K562 (cell line): ENCODE results near the gene RASAL3. TPM values are rescaled to one million over a fixed set of nuclear protein-coding genes. Genes with fewer than 3 reads are reported as not detected.

ENCODE experiments used
- ATAC-seq: fragments of 200-7000 bp; cut with Tn5 transposase; 3 replicates; pipeline ENCODE4 v1.9.1; 2020; ENCODE audit warnings: moderate library complexity
- BruUV-seq: library from RNA; stranded (reverse); fragments of 400-500 nt; replicated peaks from 2 replicates; lab custom pipeline; 2021; lab: Mats Ljungman, UMichigan
- CTCF ChIA-PET: fragments of 300-600 bp; formaldehyde crosslinking; extraction: SDS; loops from one replicate; lab custom pipeline; 2021; ENCODE audit warnings: low intra/inter-chr PET ratio; lab: Yijun Ruan, JAX
- POLR2A ChIA-PET: fragments of 300-600, 350-650 bp; sonication (Branson Sonifier 250); formaldehyde crosslinking; extraction: SDS; loops from one replicate; lab custom pipeline; 2021; ENCODE audit warnings: antibody characterized with exemption, inconsistent platforms; lab: Yijun Ruan, JAX
- DNase-seq, 4 experiments: peaks; one replicate each; pipeline versions ENCODE4 v3.0.0 to v3.0.0-alpha.2; 2011 to 2018; ENCODE audit warnings: low spot score in 3 of 4, mixed read lengths in 3 of 4; ENCODE audit errors: extremely low read depth in 1 of 4
- FAIRE-seq: peaks from 2 replicates; lab custom pipeline; 2011; peaks lifted over from hg19 to GRCh38; lab: Jason Lieb, UNC
- H2AFZ ChIP-seq: 2 replicates; pipeline ENCODE4 v1.6.0; 2011; ENCODE audit warnings: low read depth, low read length, control low read depth, inconsistent platforms
- H3K27ac ChIP-seq: fragments of 200-600 bp; 3 replicates; pipeline ENCODE4 v1.8.0; 2011; ENCODE audit warnings: low read depth, mild to moderate bottlenecking, control low read depth, inconsistent platforms, low read length, moderate library complexity, mixed read lengths; ENCODE audit errors: extremely low read depth
- H3K27me3 ChIP-seq, 2 experiments: fragments of 300-600 bp in 1 of 2; 2 replicates in 1 of 2; 3 replicates in 1 of 2; pipeline versions ENCODE4 v1.6.0 to v1.8.0; 2011; ENCODE audit warnings: inconsistent platforms in 2 of 2, low read length in 2 of 2, mild to moderate bottlenecking in 1 of 2, mixed read lengths in 1 of 2, moderate library complexity in 1 of 2; ENCODE audit not compliant: control insufficient read depth in 2 of 2, insufficient read depth in 2 of 2
- H3K36me3 ChIP-seq: fragments of 300-600 bp; 3 replicates; pipeline ENCODE4 v1.8.0; 2011; ENCODE audit warnings: mild to moderate bottlenecking, low read length, inconsistent platforms; ENCODE audit not compliant: control insufficient read depth, insufficient read depth
- H3K4me1 ChIP-seq, 2 experiments: fragments of 200-600 bp in 1 of 2; replicated peaks in 1 of 2; 2 replicates in 1 of 2; 3 replicates in 1 of 2; pipeline versions ENCODE4 v1.5.1 to v1.8.0; 2011; ENCODE audit warnings: inconsistent platforms in 2 of 2, low read length in 2 of 2, mild to moderate bottlenecking in 1 of 2, mixed read lengths in 1 of 2, moderate library complexity in 1 of 2; ENCODE audit not compliant: control insufficient read depth in 2 of 2, insufficient read depth in 2 of 2
- H3K4me2 ChIP-seq: 2 replicates; pipeline ENCODE4 v1.6.1; 2011; ENCODE audit warnings: low read length, control low read depth, inconsistent platforms, mixed read lengths; ENCODE audit not compliant: insufficient read depth
- H3K4me3 ChIP-seq: fragments of 200-600 bp; sonication (generic), shearing (Covaris generic); 2 replicates; pipeline ENCODE4 v1.5.1; 2016; ENCODE audit warnings: control low read depth, inconsistent platforms
- H3K79me2 ChIP-seq: fragments of 200-600 bp; 3 replicates; pipeline ENCODE4 v1.8.0; 2011; ENCODE audit warnings: low read length, inconsistent platforms; ENCODE audit not compliant: control insufficient read depth, insufficient read depth
- H3K9ac ChIP-seq, 2 experiments: 2 replicates each; pipeline versions ENCODE4 v1.6.0 to v1.6.1; 2011; ENCODE audit warnings: low read depth in 2 of 2, low read length in 2 of 2, control low read depth in 1 of 2, inconsistent platforms in 1 of 2, mild to moderate bottlenecking in 1 of 2, mixed read lengths in 1 of 2; ENCODE audit not compliant: insufficient read depth in 1 of 2
- H3K9me1 ChIP-seq: one replicate; pipeline ENCODE4 v1.6.0; 2011; ENCODE audit warnings: inconsistent platforms, mild to moderate bottlenecking, low read length, moderate library complexity; ENCODE audit not compliant: control insufficient read depth, insufficient read depth
- H3K9me3 ChIP-seq: replicated peaks from 2 replicates; pipeline ENCODE4 v1.5.1; 2011; ENCODE audit warnings: low read depth, low read length, inconsistent platforms; ENCODE audit not compliant: control insufficient read depth, insufficient read depth
- H4K20me1 ChIP-seq: replicated peaks from 2 replicates; pipeline ENCODE4 v1.6.1; 2011; ENCODE audit warnings: low read length, inconsistent platforms, mixed read lengths; ENCODE audit not compliant: control insufficient read depth, insufficient read depth
- ATF1 ChIP-seq, 2 experiments: fragments of 450-650 bp in 1 of 2; IDR thresholded peaks; 2 replicates each; pipeline ENCODE4 v1.6.1; 2016; ENCODE audit warnings: missing compliant biosample characterization in 1 of 2, missing genetic modification characterization in 1 of 2
- CTCF ChIP-seq, 3 experiments: IDR thresholded peaks in 2 of 3; conservative IDR thresholded peaks in 1 of 3; 2 replicates each; pipeline ENCODE4 v1.5.1; 2011 to 2012; ENCODE audit warnings: low read length in 3 of 3, mild to moderate bottlenecking in 3 of 3, control low read depth in 2 of 3, improper control_type of control experiment in 1 of 3, inconsistent platforms in 1 of 3, low read depth in 1 of 3, mixed read lengths in 1 of 3, moderate library complexity in 1 of 3; ENCODE audit not compliant: insufficient read depth in 2 of 3
- HDGF ChIP-seq: fragments of 450-650 bp; IDR thresholded peaks from 2 replicates; pipeline ENCODE4 v1.6.1; 2016
- ILK ChIP-seq: fragments of 450-650 bp; IDR thresholded peaks from 2 replicates; pipeline ENCODE4 v1.6.1; 2016; ENCODE audit warnings: missing genetic modification characterization, low read depth, mild to moderate bottlenecking, missing compliant biosample characterization, moderate library complexity, borderline replicate concordance
- KLF16 ChIP-seq: IDR thresholded peaks from 2 replicates; pipeline ENCODE4 v1.6.1; 2016; ENCODE audit warnings: antibody characterized with exemption
- MYBL2 ChIP-seq, 2 experiments: fragments of 450-650 bp in 1 of 2; sonication (generic) in 1 of 2; formaldehyde crosslinking in 1 of 2; IDR thresholded peaks; 2 replicates each; pipeline versions ENCODE4 v1.6.1 to v1.8.1; 2017 to 2022; ENCODE audit warnings: borderline replicate concordance in 1 of 2, inconsistent platforms in 1 of 2, low read depth in 1 of 2, mild to moderate bottlenecking in 1 of 2, missing genetic modification reagents in 1 of 2, moderate library complexity in 1 of 2
- RAD21 ChIP-seq, 2 experiments: fragments of 250-450 bp in 1 of 2; fragments of 450-650 bp in 1 of 2; sonication (Bioruptor Pico) in 1 of 2; formaldehyde crosslinking in 1 of 2; IDR thresholded peaks in 1 of 2; conservative IDR thresholded peaks in 1 of 2; 2 replicates each; pipeline versions ENCODE4 v1.4.0 to v1.8.0; 2020 to 2022; ENCODE audit warnings: mild to moderate bottlenecking in 2 of 2, moderate library complexity in 1 of 2
- RCOR1 ChIP-seq, 2 experiments: IDR thresholded peaks; 2 replicates each; pipeline ENCODE4 v1.6.1; 2012; ENCODE audit warnings: low read depth in 2 of 2, low read length in 2 of 2, borderline replicate concordance in 1 of 2, improper control_type of control experiment in 1 of 2
- SNAPC5 ChIP-seq: fragments of 250-450 bp; sonication (Bioruptor Pico); IDR thresholded peaks from 2 replicates; pipeline ENCODE4 v1.8.0; 2021; ENCODE audit warnings: moderate library complexity, mild to moderate bottlenecking, inconsistent platforms
- USF2 ChIP-seq: sonication (generic); formaldehyde crosslinking; IDR thresholded peaks from 2 replicates; pipeline ENCODE4 v1.5.0; 2020; ENCODE audit warnings: missing genetic modification reagents
- ZBTB1 ChIP-seq: sonication (generic); formaldehyde crosslinking; IDR thresholded peaks from 2 replicates; pipeline ENCODE4 v1.8.1; 2023; ENCODE audit warnings: missing genetic modification reagents, low read depth, mild to moderate bottlenecking, borderline replicate concordance
- ZFP36 ChIP-seq: fragments of 150-350 bp; IDR thresholded peaks from 2 replicates; pipeline ENCODE4 v1.6.1; 2018; ENCODE audit warnings: low read length, low read depth; ENCODE audit not compliant: partially characterized antibody
- ZNF717 ChIP-seq: fragments of 250-450 bp; sonication (Bioruptor Pico); IDR thresholded peaks from 2 replicates; pipeline ENCODE4 v1.5.0; 2021
- WGBS: fragments of 100-300 bp; shearing (Covaris generic); methylation state at CpG from one replicate; pipeline ENCODE4 v1.1.6; 2016; ENCODE audit warnings: low coverage, mixed read lengths; ENCODE audit not compliant: insufficient coverage; ENCODE audit errors: missing lambda C conversion rate; 5-methylcytosine and 5-hydroxymethylcytosine counted together
- in situ Hi-C: fragments of 300-500 bp; cut with MboI; formaldehyde crosslinking; loops from 4 replicates; pipeline ENCODE4 v1.15.0; 2018; ENCODE audit warnings: inconsistent platforms, mixed read lengths
- intact Hi-C: fragments of 100-400 bp; cut with micrococcal nuclease; formaldehyde crosslinking; loops from 2 replicates; pipeline ENCODE4 v1.14.2; 2022
- polyA plus RNA-seq, 8 experiments: library from polyadenylated mRNA; depleted of rRNA in 4 of 8; stranded (reverse) in 5 of 8; unstranded in 3 of 8; fragments of >200 nt; fragmentation: Nextera tagmentation in 2 of 8; fragmentation: Illumina TruSeq in 1 of 8; extraction: Ambion mirVana in 2 of 8; extraction: Trizol in 1 of 8; gene quantifications; 2 replicates each; pipeline versions ENCODE4 v1.2.1 to v1.2.3, GENCODE V29; 2011 to 2014; ENCODE audit warnings: inconsistent platforms in 1 of 8, missing spikeins in 1 of 8
- total RNA-seq, 7 experiments: library from RNA; depleted of rRNA in 6 of 7; stranded (reverse); fragments of >200 nt in 6 of 7; fragmentation: Illumina TruSeq in 2 of 7; extraction: Trizol in 2 of 7; gene quantifications; 2 replicates each; pipeline versions ENCODE4 v1.2.1 to v1.2.3, GENCODE V29; 2011 to 2021; ENCODE audit warnings: low replicate concordance in 1 of 7

Gene RASAL3
- total and polyA plus RNA-seq, 9 of the 15 experiments (the other 6 are each of a cell fraction or from before 2014, with no cell fraction given): 0.07 to 0.44 TPM; not detected in 7

GRCh38 chr19:15479391-15480345, 15.3 kb upstream of the RASAL3 start, which contains the start of gene PGLYRP2:
TSS of gene PGLYRP2 (minus strand) at chr19:15479501. CDS start at chr19:15479371, 130 bp downstream.
- DNase-seq (no peak), FAIRE-seq (no peak), ATAC-seq (peak; percentile 86)
- Histone ChIP-seq H3K9me1 (no peaks in the 10 kb centered on the region), H3K79me2 (no peaks in the 10 kb centered on the region), H3K27ac (no peak within 1 kb of the TSS), H2AFZ (no peak within 1 kb of the TSS), H3K9me3 (no peaks in the 10 kb centered on the region), H3K4me2 (no peak within 1 kb of the TSS), H3K4me1 (no peaks in the 10 kb centered on the region), H3K27me3 (peaks cover 0 to 26% of the 10 kb centered on the region in 2 experiments; a peak in 2 of 5 replicates), H3K4me3 (no peak within 1 kb of the TSS), H3K36me3 (no peaks in the 10 kb centered on the region), H3K9ac (peak within 1 kb of the TSS in 1 of 2 experiments; percentile 40; a peak in 1 of 4 replicates), H4K20me1 (no peaks in the 10 kb centered on the region; the same call in 1 of the 2 replicates)
- no TSS peak for BruUV-seq
- in situ Hi-C loops: no loop called here
- ChIA-PET CTCF (no interaction called here), POLR2A (interaction anchor here (1.2 kb wide), 1 partner anchor 14 kb away, joined by 3 read pairs; no protein-coding TSS in a partner anchor)
- intact Hi-C loops: no loop called here
- TF ChIP-seq RAD21 (CRISPR knock-in tag; conservative IDR thresholded peaks at IDR 0.05 in 1 of 2, IDR thresholded peaks at IDR 0.05 in 1 of 2): peak in 1 of 2 experiments; percentile 48; a peak in 2 of 4 replicates
- no peak for TF ChIP-seq SNAPC5 (CRISPR knock-in tag)
- TF ChIP-seq ZNF717 (CRISPR knock-in tag): no peak
- TF ChIP-seq ZBTB1 (CRISPR knock-in tag): no peak
- no peak for TF ChIP-seq MYBL2 (IDR thresholded peaks at IDR 0.05; ENCODE audit: low read depth)
- no peak for TF ChIP-seq MYBL2 (CRISPR knock-in tag; IDR thresholded peaks at IDR 0.05; ENCODE audit: borderline replicate concordance)
- no peak for TF ChIP-seq KLF16
- TF ChIP-seq HDGF: no peak
- TF ChIP-seq RCOR1 (IDR thresholded peaks at IDR 0.05; ENCODE audit: borderline replicate concordance in 1 of 2, low read depth in 2 of 2, low read length in 2 of 2): no peak
- TF ChIP-seq ZFP36: no peak
- peak; percentile 31 to 44 (median 32); a peak in 3 of 6 replicates for TF ChIP-seq CTCF (IDR thresholded peaks at IDR 0.05 in 2 of 3, conservative IDR thresholded peaks at IDR 0.05 in 1 of 3; ENCODE audit: insufficient read depth in 2 of 3, low read depth in 1 of 3, low read length in 3 of 3)
- no peak for TF ChIP-seq ILK
- no peak for TF ChIP-seq ATF1 (CRISPR knock-in tag; IDR thresholded peaks at IDR 0.05)
- no peak for TF ChIP-seq ATF1 (tag; IDR thresholded peaks at IDR 0.05)
- TF ChIP-seq USF2: no peak
- 4% methylated on average over 16 of the region's 16 CpGs for WGBS
